K562 (cell line): ENCODE measurements around the gene SULT2A1. TPM values are rescaled to one million over a fixed set of nuclear protein-coding genes. Genes with fewer than 3 reads are reported as not detected.
A peak's percentile ranks its signal among the peaks of the same experiment; 100 is the strongest.

Experiments used
- AFF4 ChIP-seq: sonication (generic); formaldehyde crosslinking; IDR thresholded peaks from 2 replicates; pipeline ENCODE4 v1.8.0; 2023; ENCODE audit warnings: mild to moderate bottlenecking, missing genetic modification reagents
- ATF4 ChIP-seq: fragments of 450-650 bp; formaldehyde crosslinking; IDR thresholded peaks from 2 replicates; pipeline ENCODE4 v1.4.0; 2022; ENCODE audit warnings: mild to moderate bottlenecking, moderate library complexity
- KAT7 ChIP-seq: sonication (generic); formaldehyde crosslinking; IDR thresholded peaks from 2 replicates; pipeline ENCODE4 v1.8.0; 2022; ENCODE audit warnings: missing genetic modification reagents, mild to moderate bottlenecking, borderline replicate concordance
- MEF2D ChIP-seq: conservative IDR thresholded peaks from 2 replicates; pipeline ENCODE4 v1.6.1; 2016; ENCODE audit warnings: low read depth, missing genetic modification characterization, missing compliant biosample characterization
- NR2F6 ChIP-seq: fragments of 450-650 bp; formaldehyde crosslinking; IDR thresholded peaks from 2 replicates; pipeline ENCODE4 v1.4.0; 2020; ENCODE audit warnings: mild to moderate bottlenecking
- PYGO2 ChIP-seq: fragments of 450-650 bp; IDR thresholded peaks from 2 replicates; pipeline ENCODE4 v1.6.1; 2016; ENCODE audit warnings: mild to moderate bottlenecking, missing genetic modification characterization, moderate library complexity, missing compliant biosample characterization
- ZBTB1 ChIP-seq: sonication (generic); formaldehyde crosslinking; IDR thresholded peaks from 2 replicates; pipeline ENCODE4 v1.8.1; 2023; ENCODE audit warnings: missing genetic modification reagents, low read depth, mild to moderate bottlenecking, borderline replicate concordance
- ZBTB12 ChIP-seq: fragments of 250-450 bp; sonication (Bioruptor Pico); IDR thresholded peaks from 2 replicates; pipeline ENCODE4 v1.4.0; 2020
- ZNF24 ChIP-seq: fragments of 450-650 bp; IDR thresholded peaks from 2 replicates; pipeline ENCODE4 v1.6.1; 2016
- ZNF395 ChIP-seq: fragments of 200-800 bp; sonication (Bioruptor generic); IDR thresholded peaks from 2 replicates; pipeline ENCODE4 v1.6.1; 2017; ENCODE audit warnings: missing genetic modification characterization, missing compliant biosample characterization
- ZNF511 ChIP-seq: sonication (generic); formaldehyde crosslinking; IDR thresholded peaks from 2 replicates; pipeline ENCODE4 v1.8.0; 2022; ENCODE audit warnings: mild to moderate bottlenecking, missing genetic modification reagents
- ZNF707 ChIP-seq: fragments of 250-450 bp; sonication (Bioruptor Pico); conservative IDR thresholded peaks from 2 replicates; pipeline ENCODE4 v1.8.0; 2022; ENCODE audit warnings: inconsistent platforms, mild to moderate bottlenecking, moderate library complexity
- ZNF740 ChIP-seq, 3 experiments: fragments of 200-800 bp in 1 of 3; sonication (Bioruptor generic) in 1 of 3; sonication (generic) in 1 of 3; formaldehyde crosslinking in 1 of 3; IDR thresholded peaks; 2 replicates each; pipeline versions ENCODE4 v1.6.1 to v1.8.0; 2016 to 2022; ENCODE audit warnings: mild to moderate bottlenecking in 2 of 3, missing compliant biosample characterization in 2 of 3, missing genetic modification characterization in 2 of 3, missing genetic modification reagents in 1 of 3
- ZNF76 ChIP-seq: fragments of 250-450 bp; sonication (Bioruptor Pico); IDR thresholded peaks from 2 replicates; pipeline ENCODE4 v1.4.0; 2020; ENCODE audit warnings: mild to moderate bottlenecking, moderate library complexity, borderline replicate concordance
- polyA plus RNA-seq, 8 experiments: library from polyadenylated mRNA; depleted of rRNA in 4 of 8; stranded (reverse) in 5 of 8; unstranded in 3 of 8; fragments of >200 nt; fragmentation: Nextera tagmentation in 2 of 8; fragmentation: Illumina TruSeq in 1 of 8; extraction: Ambion mirVana in 2 of 8; extraction: Trizol in 1 of 8; gene quantifications; 2 replicates each; pipeline versions ENCODE4 v1.2.1 to v1.2.3, GENCODE V29; 2011 to 2014; ENCODE audit warnings: inconsistent platforms in 1 of 8, missing spikeins in 1 of 8
- total RNA-seq, 7 experiments: library from RNA; depleted of rRNA in 6 of 7; stranded (reverse); fragments of >200 nt in 6 of 7; fragmentation: Illumina TruSeq in 2 of 7; extraction: Trizol in 2 of 7; gene quantifications; 2 replicates each; pipeline versions ENCODE4 v1.2.1 to v1.2.3, GENCODE V29; 2011 to 2021; ENCODE audit warnings: low replicate concordance in 1 of 7

SULT2A1 gene
- total and polyA plus RNA-seq, 9 of the 15 experiments (the other 6 are each of a cell fraction or from before 2014, with no cell fraction given), result 0.03 to 0.25 (median 0.07) TPM; not detected in 4

- TF ChIP-seq ATF4 (CRISPR knock-in tag), result no peak
- TF ChIP-seq NR2F6 (CRISPR knock-in tag), result no peak
- peak; percentile 99 for TF ChIP-seq ZNF24
- no peak for TF ChIP-seq ZBTB1
- no peak for TF ChIP-seq ZNF740 (CRISPR knock-in tag; IDR thresholded peaks at IDR 0.05)
- TF ChIP-seq ZNF740 (tag; IDR thresholded peaks at IDR 0.05), result peak in 1 of 2 experiments; percentile 76; a peak in 2 of 4 replicates
- TF ChIP-seq ZBTB12 (CRISPR knock-in tag), result no peak
- TF ChIP-seq AFF4 (CRISPR knock-in tag), result no peak; the same call in 1 of the 2 replicates
- TF ChIP-seq ZNF395 (CRISPR knock-in tag), result peak; percentile 21; the same call in 1 of the 2 replicates
- TF ChIP-seq ZNF76 (CRISPR knock-in tag), result no peak
- no peak for TF ChIP-seq PYGO2 (tag)
- TF ChIP-seq MEF2D (tag), result no peak
- no peak for TF ChIP-seq ZNF707
- TF ChIP-seq ZNF511, result no peak
- TF ChIP-seq KAT7 (CRISPR knock-in tag), result 0 out of 2 replicates have a peak, but pooled peaks have one; percentile 32
Measured at GRCh38 chr19:47890865-47891621, 4.9 kb upstream of the SULT2A1 start (continued).
